ENCODE measurements around the gene KRR1. TPM values are rescaled to one million over a fixed set of nuclear protein-coding genes. Genes with fewer than 3 reads are reported as not detected.

KRR1 gene
- total and polyA plus RNA-seq, 2 of the 13 experiments (the other 11 are each of a cell fraction or from before 2014, with no cell fraction given): 19.3 to 103 TPM

DNA sequence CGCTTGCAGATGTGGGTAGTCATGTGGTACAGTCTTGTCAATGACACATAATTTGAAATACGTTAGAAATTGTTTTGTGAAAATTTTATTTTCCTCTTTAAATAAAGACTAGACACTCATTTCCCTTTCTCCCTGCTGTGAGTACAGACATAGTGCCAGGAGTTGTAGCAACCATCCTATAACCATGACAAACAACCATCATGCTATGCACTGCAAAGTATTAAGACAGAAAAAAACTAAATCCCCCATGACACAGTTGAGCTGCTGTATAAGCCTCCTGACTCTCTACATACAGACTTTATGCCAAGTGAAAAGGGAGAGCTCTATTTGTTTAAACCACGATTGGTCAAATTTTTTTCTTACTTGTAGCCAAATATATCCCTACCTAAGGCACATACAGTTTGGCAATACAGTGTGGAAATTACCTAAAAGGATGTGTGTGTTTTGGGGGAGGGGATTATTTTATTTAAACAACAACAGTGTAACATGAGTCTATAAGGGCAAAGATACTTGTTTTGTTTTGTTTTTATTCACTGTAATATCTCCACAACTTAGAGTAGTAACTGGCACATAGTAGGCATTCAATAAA is 45.0 kb upstream of the KRR1 start (continued):
- TF ChIP-seq, protein P1, sequence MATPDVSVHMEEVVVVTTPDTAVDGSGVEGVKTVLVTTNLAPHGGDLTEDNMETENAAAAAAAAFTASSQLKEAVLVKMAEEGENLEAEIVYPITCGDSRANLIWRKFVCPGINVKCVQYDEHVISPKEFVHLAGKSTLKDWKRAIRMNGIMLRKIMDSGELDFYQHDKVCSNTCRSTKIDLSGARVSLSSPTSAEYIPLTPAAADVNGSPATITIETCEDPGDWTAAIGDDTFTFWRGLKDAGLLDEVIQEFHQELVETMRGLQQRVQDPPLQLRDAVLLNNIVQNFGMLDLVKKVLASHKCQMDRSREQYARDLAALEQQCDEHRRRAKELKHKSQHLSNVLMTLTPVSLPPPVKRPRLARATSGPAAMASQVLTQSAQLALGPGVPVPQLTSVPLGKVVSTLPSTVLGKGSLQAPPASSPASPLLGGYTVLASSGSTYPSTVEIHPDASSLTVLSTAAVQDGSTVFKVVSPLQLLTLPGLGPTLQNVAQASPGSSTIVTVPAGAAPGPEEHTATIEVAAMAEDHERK (CRISPR knock-in tag; IDR thresholded peaks at IDR 0.05; ENCODE audit: low read depth): no peak
- 0 out of 2 replicates have a peak, but pooled peaks have one; percentile 14 for TF ChIP-seq YEATS4 (CRISPR knock-in tag; IDR thresholded peaks at IDR 0.05; ENCODE audit: borderline replicate concordance)
- TF ChIP-seq RCOR2 (CRISPR knock-in tag; IDR thresholded peaks at IDR 0.05): no peak
- TF ChIP-seq KDM5A (IDR thresholded peaks at IDR 0.05; ENCODE audit: borderline replicate concordance, low read length): no peak
- no peak for TF ChIP-seq NONO (IDR thresholded peaks at IDR 0.05)
- TF ChIP-seq NONO (CRISPR knock-in tag; conservative IDR thresholded peaks at IDR 0.05): no peak
- TF ChIP-seq, protein P2, sequence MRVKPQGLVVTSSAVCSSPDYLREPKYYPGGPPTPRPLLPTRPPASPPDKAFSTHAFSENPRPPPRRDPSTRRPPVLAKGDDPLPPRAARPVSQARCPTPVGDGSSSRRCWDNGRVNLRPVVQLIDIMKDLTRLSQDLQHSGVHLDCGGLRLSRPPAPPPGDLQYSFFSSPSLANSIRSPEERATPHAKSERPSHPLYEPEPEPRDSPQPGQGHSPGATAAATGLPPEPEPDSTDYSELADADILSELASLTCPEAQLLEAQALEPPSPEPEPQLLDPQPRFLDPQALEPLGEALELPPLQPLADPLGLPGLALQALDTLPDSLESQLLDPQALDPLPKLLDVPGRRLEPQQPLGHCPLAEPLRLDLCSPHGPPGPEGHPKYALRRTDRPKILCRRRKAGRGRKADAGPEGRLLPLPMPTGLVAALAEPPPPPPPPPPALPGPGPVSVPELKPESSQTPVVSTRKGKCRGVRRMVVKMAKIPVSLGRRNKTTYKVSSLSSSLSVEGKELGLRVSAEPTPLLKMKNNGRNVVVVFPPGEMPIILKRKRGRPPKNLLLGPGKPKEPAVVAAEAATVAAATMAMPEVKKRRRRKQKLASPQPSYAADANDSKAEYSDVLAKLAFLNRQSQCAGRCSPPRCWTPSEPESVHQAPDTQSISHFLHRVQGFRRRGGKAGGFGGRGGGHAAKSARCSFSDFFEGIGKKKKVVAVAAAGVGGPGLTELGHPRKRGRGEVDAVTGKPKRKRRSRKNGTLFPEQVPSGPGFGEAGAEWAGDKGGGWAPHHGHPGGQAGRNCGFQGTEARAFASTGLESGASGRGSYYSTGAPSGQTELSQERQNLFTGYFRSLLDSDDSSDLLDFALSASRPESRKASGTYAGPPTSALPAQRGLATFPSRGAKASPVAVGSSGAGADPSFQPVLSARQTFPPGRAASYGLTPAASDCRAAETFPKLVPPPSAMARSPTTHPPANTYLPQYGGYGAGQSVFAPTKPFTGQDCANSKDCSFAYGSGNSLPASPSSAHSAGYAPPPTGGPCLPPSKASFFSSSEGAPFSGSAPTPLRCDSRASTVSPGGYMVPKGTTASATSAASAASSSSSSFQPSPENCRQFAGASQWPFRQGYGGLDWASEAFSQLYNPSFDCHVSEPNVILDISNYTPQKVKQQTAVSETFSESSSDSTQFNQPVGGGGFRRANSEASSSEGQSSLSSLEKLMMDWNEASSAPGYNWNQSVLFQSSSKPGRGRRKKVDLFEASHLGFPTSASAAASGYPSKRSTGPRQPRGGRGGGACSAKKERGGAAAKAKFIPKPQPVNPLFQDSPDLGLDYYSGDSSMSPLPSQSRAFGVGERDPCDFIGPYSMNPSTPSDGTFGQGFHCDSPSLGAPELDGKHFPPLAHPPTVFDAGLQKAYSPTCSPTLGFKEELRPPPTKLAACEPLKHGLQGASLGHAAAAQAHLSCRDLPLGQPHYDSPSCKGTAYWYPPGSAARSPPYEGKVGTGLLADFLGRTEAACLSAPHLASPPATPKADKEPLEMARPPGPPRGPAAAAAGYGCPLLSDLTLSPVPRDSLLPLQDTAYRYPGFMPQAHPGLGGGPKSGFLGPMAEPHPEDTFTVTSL (CRISPR knock-in tag; IDR thresholded peaks at IDR 0.05; ENCODE audit: borderline replicate concordance): no peak
- no peak for TF ChIP-seq ZNF207 (IDR thresholded peaks at IDR 0.05; ENCODE audit: borderline replicate concordance)
- no peak for TF ChIP-seq ZNF816 (CRISPR knock-in tag; IDR thresholded peaks at IDR 0.05; ENCODE audit: borderline replicate concordance)
- TF ChIP-seq FOSL1 (CRISPR knock-in tag; IDR thresholded peaks at IDR 0.05; ENCODE audit: borderline replicate concordance): no peak
- TF ChIP-seq FOXP1 (IDR thresholded peaks at IDR 0.05): no peak
- 0 out of 2 replicates have a peak, but pooled peaks have one; percentile 19 for TF ChIP-seq FOXP1 (CRISPR knock-in tag; IDR thresholded peaks at IDR 0.05)
- no peak for TF ChIP-seq TCF7L2 (IDR thresholded peaks at IDR 0.05; ENCODE audit: low read depth, low read length)
- no peak for TF ChIP-seq HMG20A (CRISPR knock-in tag; IDR thresholded peaks at IDR 0.05; ENCODE audit: borderline replicate concordance)
- TF ChIP-seq, protein P3, sequence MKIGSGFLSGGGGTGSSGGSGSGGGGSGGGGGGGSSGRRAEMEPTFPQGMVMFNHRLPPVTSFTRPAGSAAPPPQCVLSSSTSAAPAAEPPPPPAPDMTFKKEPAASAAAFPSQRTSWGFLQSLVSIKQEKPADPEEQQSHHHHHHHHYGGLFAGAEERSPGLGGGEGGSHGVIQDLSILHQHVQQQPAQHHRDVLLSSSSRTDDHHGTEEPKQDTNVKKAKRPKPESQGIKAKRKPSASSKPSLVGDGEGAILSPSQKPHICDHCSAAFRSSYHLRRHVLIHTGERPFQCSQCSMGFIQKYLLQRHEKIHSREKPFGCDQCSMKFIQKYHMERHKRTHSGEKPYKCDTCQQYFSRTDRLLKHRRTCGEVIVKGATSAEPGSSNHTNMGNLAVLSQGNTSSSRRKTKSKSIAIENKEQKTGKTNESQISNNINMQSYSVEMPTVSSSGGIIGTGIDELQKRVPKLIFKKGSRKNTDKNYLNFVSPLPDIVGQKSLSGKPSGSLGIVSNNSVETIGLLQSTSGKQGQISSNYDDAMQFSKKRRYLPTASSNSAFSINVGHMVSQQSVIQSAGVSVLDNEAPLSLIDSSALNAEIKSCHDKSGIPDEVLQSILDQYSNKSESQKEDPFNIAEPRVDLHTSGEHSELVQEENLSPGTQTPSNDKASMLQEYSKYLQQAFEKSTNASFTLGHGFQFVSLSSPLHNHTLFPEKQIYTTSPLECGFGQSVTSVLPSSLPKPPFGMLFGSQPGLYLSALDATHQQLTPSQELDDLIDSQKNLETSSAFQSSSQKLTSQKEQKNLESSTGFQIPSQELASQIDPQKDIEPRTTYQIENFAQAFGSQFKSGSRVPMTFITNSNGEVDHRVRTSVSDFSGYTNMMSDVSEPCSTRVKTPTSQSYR (CRISPR knock-in tag; IDR thresholded peaks at IDR 0.05; ENCODE audit: borderline replicate concordance): peak; percentile 93
- no peak for TF ChIP-seq KDM2A (CRISPR knock-in tag; IDR thresholded peaks at IDR 0.05; ENCODE audit: borderline replicate concordance, low read depth)
- TF ChIP-seq BCL6 (CRISPR knock-in tag; IDR thresholded peaks at IDR 0.05): peak; percentile 58; the same call in 1 of the 2 replicates
- TF ChIP-seq, protein P4, sequence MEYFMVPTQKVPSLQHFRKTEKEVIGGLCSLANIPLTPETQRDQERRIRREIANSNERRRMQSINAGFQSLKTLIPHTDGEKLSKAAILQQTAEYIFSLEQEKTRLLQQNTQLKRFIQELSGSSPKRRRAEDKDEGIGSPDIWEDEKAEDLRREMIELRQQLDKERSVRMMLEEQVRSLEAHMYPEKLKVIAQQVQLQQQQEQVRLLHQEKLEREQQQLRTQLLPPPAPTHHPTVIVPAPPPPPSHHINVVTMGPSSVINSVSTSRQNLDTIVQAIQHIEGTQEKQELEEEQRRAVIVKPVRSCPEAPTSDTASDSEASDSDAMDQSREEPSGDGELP (IDR thresholded peaks at IDR 0.05; ENCODE audit: borderline replicate concordance, low read depth): no peak
- no peak for TF ChIP-seq ZNF709 (CRISPR knock-in tag; IDR thresholded peaks at IDR 0.05)
